ENCODE results near the gene TRIM51.
"Not testable (repeated sequence)": the region's sequence is repeated elsewhere in the genome, so short reads cannot be mapped to it uniquely, and the experiment has no call there.

TRIM51 gene

DNA sequence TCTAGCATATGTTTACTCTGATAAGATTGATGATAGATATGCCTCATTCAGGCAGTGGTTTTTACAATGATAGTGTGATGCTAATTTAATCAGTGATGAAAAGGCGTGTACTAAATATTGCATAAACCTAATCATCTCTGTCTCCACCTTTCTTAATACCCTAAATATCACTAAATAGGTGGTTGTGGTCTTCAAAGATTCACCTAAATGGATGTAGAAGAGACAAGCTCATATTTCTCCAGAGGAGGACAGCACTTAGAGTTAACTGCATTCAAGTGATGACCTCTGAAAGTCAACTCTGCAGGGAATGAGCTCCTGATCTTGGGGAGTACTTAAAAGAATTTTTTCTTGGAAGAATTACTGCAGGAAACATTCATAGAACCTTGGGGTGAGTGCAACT, at the start of gene TRIM51:
Gene TRIM51 (plus strand): TSS at position 301 of the 400 bp plus-strand sequence. CDS start 2,132 bp downstream, outside the sequence.
- DNase-seq (ENCODE audit: low spot score), result not testable (repeated sequence)

DNA sequence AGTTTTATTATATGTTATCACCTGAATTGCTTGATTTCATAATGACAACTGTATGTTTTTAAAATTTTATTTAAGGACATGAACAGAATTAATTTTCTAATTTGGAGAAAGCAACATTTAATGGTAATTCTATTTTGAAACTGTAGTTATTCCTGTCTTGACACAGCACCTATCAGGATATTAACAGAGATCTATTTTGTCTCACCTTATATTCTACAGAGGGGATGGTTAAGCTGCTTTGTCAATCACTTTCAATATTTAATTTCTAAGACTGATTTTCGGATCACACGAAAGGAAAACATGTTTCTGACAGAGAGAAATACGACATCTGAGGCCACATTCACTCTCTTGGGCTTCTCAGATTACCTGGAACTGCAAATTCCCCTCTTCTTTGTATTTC, 44.6 kb upstream of the TRIM51 start, which contains the start of gene OR5D16:
Gene OR5D16 (plus strand): TSS at position 301 of the 400 bp plus-strand sequence. CDS start 0 bp downstream, at position 301.
- DNase-seq (ENCODE audit: low spot score), result no peak

DNA sequence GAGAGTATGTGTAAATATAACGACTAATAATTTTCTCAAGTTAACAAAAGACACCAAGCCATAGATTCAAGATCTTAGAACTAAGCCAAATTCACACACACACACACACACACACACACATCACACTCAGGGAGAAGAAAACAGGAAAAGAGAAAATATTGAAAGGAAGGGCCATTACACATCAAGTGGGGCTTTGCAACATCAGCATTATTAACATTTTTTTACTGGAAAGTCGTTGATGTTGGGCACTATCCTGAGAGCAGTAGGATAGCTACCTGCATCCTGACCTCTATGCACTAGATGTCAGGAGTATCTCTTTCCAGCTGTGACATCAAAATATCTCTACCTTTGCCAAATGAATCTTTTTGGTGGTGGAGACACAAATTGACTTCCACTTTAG, 35.6 kb upstream of the TRIM51 start:
- no peak for DNase-seq (ENCODE audit: low spot score)

GRCh38 chr11:55849037-55849436, 34.1 kb upstream of the TRIM51 start:
- DNase-seq (ENCODE audit: low spot score), result no peak

DNA sequence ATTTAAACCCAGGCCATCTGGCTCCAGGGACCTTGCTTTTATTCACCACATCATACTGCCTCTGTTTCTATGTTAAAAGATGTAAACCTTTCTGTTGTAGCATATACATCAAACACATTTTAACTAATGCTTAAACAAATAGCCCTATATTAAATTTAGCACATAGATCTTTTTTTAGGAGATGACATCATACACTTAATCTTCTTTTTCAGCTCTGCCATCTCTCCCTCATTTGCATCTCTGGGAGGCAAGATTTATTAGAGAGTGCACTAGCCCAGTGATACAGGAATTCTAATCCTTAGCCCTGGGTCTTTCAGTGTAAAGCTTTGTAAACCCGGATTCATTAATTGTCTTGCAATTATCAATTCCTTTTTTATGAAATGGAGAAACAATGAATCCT, 31.0 kb upstream of the TRIM51 start:
- no peak for DNase-seq (ENCODE audit: low spot score)

DNA sequence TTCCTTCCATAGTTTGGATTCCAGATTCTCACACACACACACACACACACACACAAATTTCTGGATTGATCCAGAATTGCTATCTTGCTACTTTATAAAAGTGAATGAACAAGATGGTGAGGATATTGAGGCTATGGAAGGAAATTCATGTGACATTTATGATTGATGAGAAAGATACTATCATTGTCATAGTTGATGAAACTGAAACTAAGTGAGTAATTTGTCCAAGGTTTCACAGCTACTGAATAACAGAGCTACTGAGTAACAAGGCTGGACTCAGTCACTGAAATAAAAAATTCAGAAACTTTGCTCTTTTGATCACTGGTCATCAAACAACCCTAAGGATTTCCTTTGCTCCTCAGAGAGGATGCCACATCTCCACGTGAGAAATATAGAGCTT, 28.4 kb upstream of the TRIM51 start:
- DNase-seq (ENCODE audit: low spot score), result no peak

DNA sequence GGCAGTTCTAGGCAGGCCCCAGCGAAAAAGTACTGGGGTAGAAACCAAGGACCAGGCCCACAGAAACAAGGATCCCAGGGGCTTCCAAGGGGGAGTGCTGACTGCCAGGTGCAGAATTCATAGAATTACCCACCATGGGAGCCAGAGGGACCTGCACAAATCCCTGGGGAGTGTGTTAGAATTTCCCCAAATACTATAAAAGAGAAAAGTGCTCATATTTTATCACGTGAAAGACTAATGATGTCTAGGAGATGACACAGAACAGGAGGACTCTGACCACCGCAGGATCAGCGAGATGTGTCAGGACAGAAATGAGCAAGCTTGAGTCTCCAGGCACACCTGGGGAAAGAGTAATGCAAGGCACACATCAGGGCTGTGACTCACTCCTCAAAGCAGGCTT, 15.7 kb upstream of the TRIM51 start:
- not testable (repeated sequence) for DNase-seq (ENCODE audit: low spot score)

- not testable (repeated sequence) for DNase-seq (ENCODE audit: low spot score)
These were observed 10.4 kb upstream of the TRIM51 start for GRCh38 chr11:55872731-55873130.

DNA sequence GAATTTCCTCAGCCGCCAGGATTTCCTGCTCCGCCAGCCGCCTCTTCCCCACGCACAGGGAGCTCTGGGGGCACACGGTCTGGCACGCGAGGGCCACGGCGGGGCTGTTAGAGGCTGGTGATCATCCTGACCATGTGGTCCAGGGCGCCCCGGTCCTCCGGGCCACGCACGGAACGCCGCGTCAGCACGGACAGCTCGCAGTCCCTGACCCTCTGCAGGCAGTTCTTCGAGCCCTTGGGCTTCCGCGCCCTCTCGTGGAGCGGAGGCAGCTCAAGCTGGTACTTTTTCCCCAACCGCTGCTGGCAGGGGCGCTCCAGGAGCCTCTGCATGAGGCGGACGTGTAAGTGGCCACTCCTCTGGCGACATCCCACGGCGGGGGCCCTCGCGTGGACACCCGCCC, 10.0 kb upstream of the TRIM51 start:
- not testable (repeated sequence) for DNase-seq (ENCODE audit: low spot score)

- DNase-seq (ENCODE audit: low spot score), result not testable (repeated sequence)
These were observed 1.9 kb downstream of the TRIM51 start for GRCh38 chr11:55884995-55885394.

DNA sequence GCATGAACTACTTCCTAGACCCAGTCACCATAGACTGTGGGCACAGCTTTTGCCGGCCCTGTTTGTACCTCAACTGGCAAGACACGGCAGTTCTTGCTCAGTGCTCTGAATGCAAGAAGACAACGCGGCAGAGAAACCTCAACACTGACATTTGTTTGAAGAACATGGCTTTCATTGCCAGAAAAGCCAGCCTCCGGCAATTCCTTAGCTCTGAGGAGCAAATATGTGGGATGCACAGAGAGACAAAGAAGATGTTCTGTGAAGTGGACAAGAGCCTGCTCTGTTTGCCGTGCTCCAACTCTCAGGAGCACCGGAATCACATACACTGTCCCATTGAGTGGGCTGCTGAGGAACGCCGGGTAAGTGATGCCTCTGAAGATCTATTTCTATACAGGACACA, 2.4 kb downstream of the TRIM51 start:
- DNase-seq (ENCODE audit: low spot score), result not testable (repeated sequence)

GRCh38 chr11:55895216-55895615, 12.1 kb downstream of the TRIM51 start:
- DNase-seq (ENCODE audit: low spot score), result no peak

GRCh38 chr11:55902308-55902707, 19.2 kb downstream of the TRIM51 start:
- no peak for DNase-seq (ENCODE audit: low spot score)

DNA sequence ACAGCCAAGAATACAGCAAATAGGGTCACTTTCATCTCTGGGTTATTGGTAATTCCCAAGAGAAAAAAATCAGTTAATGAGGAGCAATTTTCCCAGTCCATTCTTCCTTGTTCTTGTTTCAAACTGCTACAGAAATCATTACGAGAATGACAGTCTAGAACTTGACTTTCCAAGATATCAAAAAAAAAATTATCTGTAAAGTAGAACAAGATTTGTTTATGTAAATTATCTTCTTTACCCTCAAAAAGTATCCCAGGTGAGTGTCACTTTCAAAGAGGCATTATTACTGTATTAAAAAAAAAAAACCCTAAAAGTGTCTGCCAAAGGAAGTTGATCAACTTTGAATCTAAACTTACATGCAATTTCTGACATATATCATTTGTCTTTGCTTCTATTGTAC, 31.4 kb downstream of the TRIM51 start, which contains the start of gene OR5W2:
Gene OR5W2 (minus strand): TSS at position 101 of the 400 bp plus-strand sequence. CDS start 0 bp downstream, at position 101.
- no peak for DNase-seq (ENCODE audit: low spot score)

DNA sequence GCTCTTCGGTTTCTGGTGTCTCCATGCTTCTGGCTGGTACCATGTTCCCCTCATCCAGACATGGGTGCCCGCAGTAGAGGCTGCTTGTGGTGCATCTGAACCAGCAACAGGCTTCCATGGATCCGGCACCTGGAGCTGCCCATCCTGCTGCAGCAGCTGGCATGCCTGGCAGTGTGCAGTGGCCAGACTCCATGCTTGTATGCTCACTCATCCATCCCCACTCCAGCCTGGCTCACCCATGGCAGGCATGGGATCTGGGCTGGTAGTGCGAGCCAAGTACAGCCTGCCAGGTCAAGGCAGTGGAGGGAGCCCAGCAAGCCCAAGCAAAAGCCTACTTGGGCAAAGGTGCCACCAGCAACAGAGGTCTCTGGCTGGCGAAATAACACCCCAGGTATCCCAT, 37.4 kb downstream of the TRIM51 start:
- no peak for DNase-seq (ENCODE audit: low spot score)

DNA sequence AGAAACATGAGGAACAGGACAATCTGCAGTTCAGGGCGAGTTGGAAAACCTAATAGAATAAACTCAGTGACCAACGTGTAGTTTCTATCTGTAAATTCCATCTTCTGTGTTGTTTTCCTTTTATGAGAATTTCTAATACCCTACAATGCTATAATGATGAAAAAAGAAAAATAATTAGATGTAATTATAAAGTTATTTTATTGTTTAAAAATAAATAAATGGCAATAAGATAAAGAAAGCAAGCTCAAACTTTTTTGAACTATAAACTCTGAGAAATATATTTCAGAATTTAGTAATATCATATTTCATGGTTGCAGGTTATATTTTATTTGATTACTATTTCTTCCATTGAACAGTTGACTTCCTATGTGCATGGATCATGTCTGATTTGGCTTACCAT, 53.2 kb downstream of the TRIM51 start, which contains the start of gene OR5I1:
Gene OR5I1 (minus strand): TSS at position 101 of the 400 bp plus-strand sequence. CDS start 0 bp downstream, at position 101.
- no peak for DNase-seq (ENCODE audit: low spot score)

Data from hematopoietic multipotent progenitor cell treated with erythropoietin and hydrocortisone succinate and interleukin-3 and kit ligand, for 17 days (in vitro differentiated cells).